Gastroesophageal sphincter (tissue), 4 donors: ENCODE measurements around the gene MAN1A1. TPM values are rescaled to one million over a fixed set of nuclear protein-coding genes. Genes with fewer than 3 reads are reported as not detected.

Source experiments
- ATAC-seq: fragments of 150-250 bp; one replicate; pipeline ENCODE4 v1.9.1; 2016; ENCODE audit warnings: mild to moderate bottlenecking, moderate library complexity
- H3K27ac ChIP-seq, 4 donors: fragments of 200-600 bp; sonication (generic) in 3 of 4; 1 replicate in 3 of 4; 2 replicates in 1 of 4; pipeline ENCODE4 v1.5.1; 2016 to 2019
- H3K27me3 ChIP-seq: fragments of 200-600 bp; sonication (generic); one replicate; pipeline ENCODE4 v1.5.1; 2019
- H3K36me3 ChIP-seq, 2 donors: fragments of 200-600 bp; sonication (generic); one replicate each; pipeline ENCODE4 v1.5.1; 2019; ENCODE audit warnings: control low read depth in 1 of 2
- H3K4me1 ChIP-seq, 3 donors: fragments of 200-600 bp; sonication (generic); 1 replicate in 2 of 3; 2 replicates in 1 of 3; pipeline ENCODE4 v1.5.1; 2016 to 2019; ENCODE audit warnings: control low read depth in 2 of 3
- H3K4me3 ChIP-seq, 2 donors: fragments of 200-600 bp; sonication (generic); one replicate each; pipeline ENCODE4 v1.5.1; 2019; ENCODE audit warnings: mild to moderate bottlenecking in 1 of 2, moderate library complexity in 1 of 2
- H3K9me3 ChIP-seq, 3 donors: fragments of 200-600 bp; sonication (generic); one replicate each; pipeline ENCODE4 v1.5.1; 2017 to 2019; ENCODE audit warnings: control low read depth in 2 of 3
- EP300 ChIP-seq: sonication (generic); formaldehyde crosslinking; IDR thresholded peaks from one replicate; pipeline ENCODE4 v1.6.1; 2017; ENCODE audit warnings: antibody characterized with exemption, mild to moderate bottlenecking
- POLR2A ChIP-seq, 2 donors: fragments of 450-650 bp; IDR thresholded peaks; one replicate each; pipeline ENCODE4 v1.6.1; 2017; ENCODE audit warnings: antibody characterized with exemption in 2 of 2, mild to moderate bottlenecking in 2 of 2, moderate library complexity in 1 of 2
- POLR2AphosphoS5 ChIP-seq: sonication (generic); formaldehyde crosslinking; IDR thresholded peaks from one replicate; pipeline ENCODE4 v1.6.1; 2017; ENCODE audit warnings: antibody characterized with exemption
- WGBS, 2 donors: methylation state at CpG; one replicate each; pipeline ENCODE4 v1.1.5; 2018; ENCODE audit warnings: low coverage in 1 of 2; 5-methylcytosine and 5-hydroxymethylcytosine counted together
- total RNA-seq, 4 donors: library from RNA; depleted of rRNA; stranded (reverse); fragments of >200 nt; gene quantifications; one replicate each; pipeline ENCODE4 v1.1.0, GENCODE V29; 2016
- TF ChIP-seq, protein P1 (sequence below), 4 experiments: fragments of 200-600 bp in 2 of 4; fragments of 450-650 bp in 2 of 4; sonication (generic) in 1 of 4; IDR thresholded peaks; one replicate each; pipeline ENCODE4 v1.5.1; 2017 to 2019; ENCODE audit warnings: antibody characterized with exemption in 4 of 4, mild to moderate bottlenecking in 2 of 4, moderate library complexity in 2 of 4

MAN1A1 gene
- total RNA-seq, 4 donors from 2014 or later, result 73.3 to 177 (median 110) TPM

DNA sequence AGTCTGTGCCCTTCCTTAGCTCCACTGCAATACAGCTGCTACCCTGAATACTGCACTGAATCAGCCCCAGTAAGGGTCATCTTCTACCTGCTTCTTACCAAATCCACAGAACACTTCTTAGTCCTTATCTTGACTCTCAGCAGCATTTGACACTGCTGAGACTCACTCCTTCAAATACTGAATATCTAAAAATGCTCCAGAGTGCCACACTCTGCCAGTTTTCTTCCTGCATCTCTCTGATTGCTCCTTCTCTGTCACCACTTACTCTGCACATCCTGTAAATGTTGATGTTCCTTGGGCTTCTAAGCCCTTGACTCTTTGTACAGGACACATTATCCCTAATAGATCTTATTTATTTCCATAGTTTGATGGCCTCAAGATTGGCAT lies 19.8 kb downstream of the MAN1A1 start:
- TF ChIP-seq POLR2A (IDR thresholded peaks at IDR 0.05) (no peak), POLR2AphosphoS5 (no peak), EP300 (no peak)
- TF ChIP-seq, protein P1, sequence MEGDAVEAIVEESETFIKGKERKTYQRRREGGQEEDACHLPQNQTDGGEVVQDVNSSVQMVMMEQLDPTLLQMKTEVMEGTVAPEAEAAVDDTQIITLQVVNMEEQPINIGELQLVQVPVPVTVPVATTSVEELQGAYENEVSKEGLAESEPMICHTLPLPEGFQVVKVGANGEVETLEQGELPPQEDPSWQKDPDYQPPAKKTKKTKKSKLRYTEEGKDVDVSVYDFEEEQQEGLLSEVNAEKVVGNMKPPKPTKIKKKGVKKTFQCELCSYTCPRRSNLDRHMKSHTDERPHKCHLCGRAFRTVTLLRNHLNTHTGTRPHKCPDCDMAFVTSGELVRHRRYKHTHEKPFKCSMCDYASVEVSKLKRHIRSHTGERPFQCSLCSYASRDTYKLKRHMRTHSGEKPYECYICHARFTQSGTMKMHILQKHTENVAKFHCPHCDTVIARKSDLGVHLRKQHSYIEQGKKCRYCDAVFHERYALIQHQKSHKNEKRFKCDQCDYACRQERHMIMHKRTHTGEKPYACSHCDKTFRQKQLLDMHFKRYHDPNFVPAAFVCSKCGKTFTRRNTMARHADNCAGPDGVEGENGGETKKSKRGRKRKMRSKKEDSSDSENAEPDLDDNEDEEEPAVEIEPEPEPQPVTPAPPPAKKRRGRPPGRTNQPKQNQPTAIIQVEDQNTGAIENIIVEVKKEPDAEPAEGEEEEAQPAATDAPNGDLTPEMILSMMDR (IDR thresholded peaks at IDR 0.05), result no peak
- H3K27me3 ChIP-seq, result no peaks in the 10 kb centered on the region
- no peak overlapping the region for H3K4me3 ChIP-seq
- no peaks in the 10 kb centered on the region for H3K9me3 ChIP-seq
- H3K4me1 ChIP-seq, result peaks cover 0 to 64% (median 0%) of the 10 kb centered on the region in 3 donors
- H3K27ac ChIP-seq, result no peak overlapping the region
- no peak for ATAC-seq
- H3K36me3 ChIP-seq, result peaks cover 0 to 9% of the 10 kb centered on the region in 2 donors

DNA sequence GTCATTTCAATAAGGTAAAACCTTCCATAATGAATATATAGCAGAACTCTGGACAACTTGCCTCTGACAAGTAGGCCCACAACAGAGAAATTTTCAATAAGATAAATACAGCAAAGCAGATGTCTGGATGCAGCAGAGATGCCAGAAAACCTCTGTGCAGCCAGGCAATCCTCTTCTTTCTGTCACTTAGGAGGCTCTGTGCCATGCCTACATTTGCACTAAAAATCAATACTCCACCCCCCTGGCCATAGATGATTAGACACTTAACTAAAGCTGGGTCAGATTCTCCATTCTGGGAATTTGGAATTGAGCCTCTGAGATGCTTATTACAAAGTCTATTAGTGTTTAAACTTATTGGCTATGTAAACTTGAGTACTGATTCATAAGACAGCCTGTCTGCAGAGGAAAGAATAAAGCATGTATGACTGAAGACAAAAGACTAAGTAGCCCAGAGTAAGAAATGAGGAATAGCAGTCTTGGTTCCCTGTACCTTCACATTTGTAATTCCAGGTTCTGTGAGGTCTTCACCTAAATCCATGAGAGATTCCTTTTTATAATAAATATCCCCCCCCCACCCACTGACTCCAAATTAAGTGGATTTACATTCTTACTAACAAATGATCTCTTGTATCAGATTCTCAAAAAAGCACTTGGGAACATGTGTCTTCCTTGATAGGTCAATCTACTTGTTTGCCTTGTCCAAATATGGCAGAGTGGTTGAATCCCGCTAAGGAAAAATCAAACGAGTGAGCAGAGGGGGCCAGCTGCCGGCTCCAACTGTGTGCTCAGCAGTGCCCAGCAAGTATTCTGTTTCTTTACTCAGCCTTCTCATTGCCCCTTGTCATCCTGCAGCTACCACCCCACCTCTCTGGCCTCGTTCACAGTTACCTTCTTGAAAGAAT lies 20.4 kb downstream of the MAN1A1 start:
- TF ChIP-seq, protein P1 (IDR thresholded peaks at IDR 0.05), result no peak
- TF ChIP-seq EP300 (no peak), POLR2A (IDR thresholded peaks at IDR 0.05) (no peak), POLR2AphosphoS5 (no peak)
- Histone ChIP-seq H3K9me3 (no peaks in the 10 kb centered on the region), H3K4me3 (no peak overlapping the region), H3K36me3 (peaks cover 0 to 9% of the 10 kb centered on the region in 2 donors), H3K27me3 (no peaks in the 10 kb centered on the region), H3K27ac (no peak overlapping the region), H3K4me1 (peaks cover 0 to 64% (median 2%) of the 10 kb centered on the region in 3 donors)
- ATAC-seq, result no peak
- WGBS, 2 donors, result 77 to 83% methylated on average over 4 of the region's 4 CpGs

DNA sequence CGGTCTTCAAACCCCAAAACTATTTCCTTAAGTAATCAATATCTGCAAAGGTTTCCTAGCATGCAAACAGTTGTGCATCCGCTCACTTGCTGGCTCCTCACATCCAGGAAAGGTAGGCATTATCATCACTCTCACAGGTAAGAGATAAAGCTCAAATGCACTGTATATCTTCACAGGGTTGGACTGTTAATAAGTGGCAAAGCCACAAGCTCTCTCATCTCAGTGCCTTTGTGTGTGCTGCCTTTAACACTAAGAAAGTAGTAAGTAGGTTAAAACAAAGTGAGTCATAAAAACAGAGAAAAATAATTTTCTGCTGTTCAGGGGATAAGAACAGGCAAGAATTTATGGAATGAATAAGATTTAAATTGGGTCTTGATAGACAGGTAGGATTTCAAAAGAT lies 21.3 kb downstream of the MAN1A1 start:
- Histone ChIP-seq H3K36me3 (peaks cover 0 to 9% of the 10 kb centered on the region in 2 donors), H3K9me3 (no peaks in the 10 kb centered on the region), H3K27me3 (no peaks in the 10 kb centered on the region), H3K4me1 (peaks cover 0 to 63% (median 2%) of the 10 kb centered on the region in 3 donors), H3K4me3 (no peak overlapping the region), H3K27ac (no peak overlapping the region)
- no peak for ATAC-seq
- WGBS, 2 donors, result 65 to 93% methylated on average over 2 of the region's 2 CpGs
- TF ChIP-seq POLR2A (IDR thresholded peaks at IDR 0.05) (no peak), EP300 (no peak), POLR2AphosphoS5 (no peak)
- TF ChIP-seq, protein P1 (IDR thresholded peaks at IDR 0.05), result no peak

DNA sequence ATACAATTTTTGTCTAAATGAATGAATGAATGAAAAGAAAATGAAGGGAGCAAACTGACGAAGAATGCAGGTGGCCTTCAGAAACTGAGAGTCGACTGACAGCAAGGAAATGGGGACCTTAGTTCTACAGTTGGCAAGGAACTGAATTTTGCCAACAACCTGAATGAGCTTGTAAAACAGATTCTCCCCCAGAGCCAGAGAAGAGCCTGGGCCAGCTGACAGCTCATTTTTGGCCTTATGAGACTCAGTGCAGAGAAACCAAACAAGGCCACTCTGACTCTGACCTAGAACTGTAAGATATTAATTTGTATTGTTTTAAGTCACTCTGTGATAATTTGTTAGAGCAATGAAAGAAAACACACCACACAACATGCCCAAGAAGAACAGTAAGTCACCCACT lies 21.8 kb downstream of the MAN1A1 start:
- no peak overlapping the region for H3K4me3 ChIP-seq
- no peaks in the 10 kb centered on the region for H3K27me3 ChIP-seq
- H3K27ac ChIP-seq, result no peak overlapping the region
- H3K4me1 ChIP-seq, result peaks cover 0 to 61% (median 2%) of the 10 kb centered on the region in 3 donors
- no peak for TF ChIP-seq POLR2AphosphoS5
- TF ChIP-seq POLR2A (IDR thresholded peaks at IDR 0.05), result no peak
- no peak for TF ChIP-seq EP300
- TF ChIP-seq, protein P1 (IDR thresholded peaks at IDR 0.05), result no peak
- H3K36me3 ChIP-seq, result peaks cover 0 to 9% of the 10 kb centered on the region in 2 donors
- ATAC-seq, result no peak
- H3K9me3 ChIP-seq, result no peaks in the 10 kb centered on the region
- 83 to 98% methylated on average over 2 of the region's 2 CpGs for WGBS, 2 donors
